T-cell (primary cell): Measurements from ENCODE around the gene NIPAL1. TPM values are rescaled to one million over a fixed set of nuclear protein-coding genes. Genes with fewer than 3 reads are reported as not detected.

Source experiments
- ATAC-seq, 4 experiments: fragments of 200-7000 bp in 3 of 4; fragments of 150-1000 bp in 1 of 4; cut with Tn5 transposase; replicated peaks in 1 of 4; 1 replicate in 3 of 4; 2 replicates in 1 of 4; pipeline ENCODE4 v1.10.0; 2021; ENCODE audit warnings: moderate library complexity in 3 of 4, mild to moderate bottlenecking in 2 of 4, moderate number of reproducible peaks in 1 of 4
- CTCF ChIA-PET, 2 donors: fragments of 300-600 bp; sonication (Branson Sonifier 250); formaldehyde crosslinking; loops; one replicate each; lab custom pipeline; 2022; ENCODE audit warnings: antibody characterized with exemption in 2 of 2; lab: Charles Lee
- POLR2A ChIA-PET, 2 donors: fragments of 300-600 bp; sonication (Branson Sonifier 250); formaldehyde crosslinking; loops; one replicate each; lab custom pipeline; 2022; ENCODE audit warnings: antibody characterized with exemption in 2 of 2; lab: Charles Lee
- DNase-seq, 35 experiments: peaks; one replicate each; pipeline versions ENCODE4 v3.0.0 to v3.0.0-alpha.2; 2013 to 2023
- H3K27ac ChIP-seq: one replicate; pipeline ENCODE4 v1.5.1; 2013; ENCODE audit warnings: low read length
- H3K27me3 ChIP-seq, 2 experiments: replicated peaks in 1 of 2; 1 replicate in 1 of 2; 2 replicates in 1 of 2; pipeline versions ENCODE4 v1.6.1 to v1.7.0; 2013; ENCODE audit warnings: low read length in 1 of 2, mixed read lengths in 1 of 2; ENCODE audit not compliant: control insufficient read depth in 2 of 2, insufficient read depth in 2 of 2; ENCODE audit errors: extremely low read depth in 1 of 2
- H3K36me3 ChIP-seq, 2 donors: 1 replicate in 1 of 2; 2 replicates in 1 of 2; pipeline versions ENCODE4 v1.6.1 to v1.7.0; 2013; ENCODE audit warnings: low read length in 1 of 2; ENCODE audit not compliant: control insufficient read depth in 2 of 2, insufficient read depth in 1 of 2; ENCODE audit errors: extremely low read depth in 1 of 2
- H3K4me1 ChIP-seq, 2 experiments: 1 replicate in 1 of 2; 2 replicates in 1 of 2; pipeline versions ENCODE4 v1.6.1 to v1.7.0; 2013; ENCODE audit warnings: low read length in 2 of 2, mixed read lengths in 1 of 2; ENCODE audit not compliant: insufficient read depth in 2 of 2, control insufficient read depth in 1 of 2; ENCODE audit errors: extremely low read depth in 1 of 2
- H3K4me3 ChIP-seq, 2 donors: 1 replicate in 1 of 2; 2 replicates in 1 of 2; pipeline versions ENCODE4 v1.5.1 to v1.7.0; 2013; ENCODE audit warnings: mild to moderate bottlenecking in 2 of 2, low read length in 1 of 2, moderate library complexity in 1 of 2; ENCODE audit not compliant: control insufficient read depth in 1 of 2; ENCODE audit errors: extremely low read depth in 1 of 2
- H3K9me3 ChIP-seq: 2 replicates; pipeline ENCODE4 v1.7.0; 2013
- H3K27ac Mint-ChIP-seq, 2 donors: one replicate each; pipeline ENCODE4 v1.8.0; 2020 to 2021; ENCODE audit warnings: mild to moderate bottlenecking in 2 of 2, mixed read lengths in 2 of 2
- H3K27me3 Mint-ChIP-seq, 2 donors: one replicate each; pipeline ENCODE4 v1.8.0; 2021 to 2022; ENCODE audit warnings: mixed read lengths in 2 of 2
- H3K36me3 Mint-ChIP-seq: one replicate; pipeline ENCODE4 v1.8.0; 2021; ENCODE audit warnings: mixed read lengths
- H3K4me1 Mint-ChIP-seq, 3 donors: one replicate each; pipeline ENCODE4 v1.8.0; 2020 to 2022; ENCODE audit warnings: mixed read lengths in 3 of 3, mild to moderate bottlenecking in 1 of 3
- H3K4me3 Mint-ChIP-seq, 3 donors: one replicate each; pipeline ENCODE4 v1.8.0; 2020 to 2022; ENCODE audit warnings: mild to moderate bottlenecking in 3 of 3, mixed read lengths in 3 of 3, moderate library complexity in 3 of 3
- H3K9me3 Mint-ChIP-seq, 3 donors: one replicate each; pipeline ENCODE4 v1.8.0; 2020 to 2022; ENCODE audit warnings: mixed read lengths in 3 of 3
- WGBS: methylation state at CpG from one replicate; pipeline ENCODE4 v1.1.5; 2013; ENCODE audit warnings: missing lambda C conversion rate; ENCODE audit not compliant: insufficient coverage; 5-methylcytosine and 5-hydroxymethylcytosine counted together
- total RNA-seq, 35 experiments: library from RNA in 6 of 35; stranded (reverse) in 6 of 35; fragments of 120-200 nt in 1 of 35; gene quantifications; one replicate each; pipeline versions ENCODE4 v1.2.1 to v1.2.4 and lab custom pipeline; 2013 to 2026

Gene NIPAL1
- total RNA-seq (1 to 10 TPM in 2 of 5 donors, under 1 TPM in 3; 0.77 to 2.9 (median 0.80) TPM), total RNA-seq (lab: John Stamatoyannopoulos, UW) (0 to 28.6 (median 0.89) reads per million in 29 experiments)
- 0.90 TPM for total RNA-seq (2013)

DNA sequence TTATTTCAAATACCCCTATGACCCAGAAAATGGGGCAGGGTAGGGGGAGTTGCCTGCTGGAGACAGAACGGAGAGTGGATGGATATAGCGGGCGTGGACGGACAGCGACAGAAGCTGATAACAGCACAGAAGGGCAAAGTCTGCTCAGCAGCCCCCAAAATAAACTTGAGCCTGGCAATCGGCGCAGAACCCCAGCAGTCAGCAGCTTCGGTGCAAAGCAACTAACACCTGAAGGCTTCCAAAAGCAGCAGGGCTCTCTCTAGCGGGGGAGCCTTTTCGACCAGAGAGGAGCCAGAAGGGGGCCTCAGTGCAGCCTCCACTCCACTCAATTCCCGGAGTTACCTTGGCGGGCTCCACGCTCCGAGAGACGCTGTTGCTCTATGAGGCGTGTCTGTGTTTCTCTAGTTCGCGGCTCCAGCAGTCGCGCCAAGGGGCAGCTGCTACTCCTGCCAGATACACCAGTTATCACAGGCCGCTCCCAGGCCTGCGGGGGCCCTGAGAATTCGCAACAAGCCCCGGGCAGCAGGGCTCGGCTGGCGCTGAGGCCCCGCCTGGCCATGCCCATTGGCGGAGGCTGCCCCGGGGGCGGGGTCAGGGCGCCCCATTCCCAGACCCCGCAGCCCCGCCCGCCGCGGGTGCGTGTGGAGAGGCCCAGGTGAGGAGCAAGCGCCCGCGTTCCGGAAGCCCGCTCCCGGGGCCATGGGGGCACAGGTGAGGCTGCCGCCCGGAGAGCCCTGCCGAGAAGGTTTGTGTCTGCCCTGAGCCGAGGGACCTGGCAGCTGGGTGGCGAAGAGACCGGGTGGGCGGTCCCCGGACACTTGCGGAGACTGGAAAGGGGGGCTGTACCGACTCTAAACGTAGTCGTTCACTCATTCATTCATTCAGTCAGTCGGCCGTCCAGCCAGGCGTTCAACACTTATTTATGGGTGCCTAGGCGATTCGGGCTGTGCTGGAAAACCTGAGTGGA lies at the start of gene NIPAL1, which contains the start of gene CNGA1:
NIPAL1 (plus strand) TSS at position 632 of the 967 bp plus-strand sequence; CDS start at position 700, 68 bp downstream.
CNGA1 (minus strand) TSS at position 541 of the 967 bp plus-strand sequence. CDS start 63,992 bp downstream, outside the sequence.
- no peak within 1 kb of the TSS for H3K27ac ChIP-seq

DNA sequence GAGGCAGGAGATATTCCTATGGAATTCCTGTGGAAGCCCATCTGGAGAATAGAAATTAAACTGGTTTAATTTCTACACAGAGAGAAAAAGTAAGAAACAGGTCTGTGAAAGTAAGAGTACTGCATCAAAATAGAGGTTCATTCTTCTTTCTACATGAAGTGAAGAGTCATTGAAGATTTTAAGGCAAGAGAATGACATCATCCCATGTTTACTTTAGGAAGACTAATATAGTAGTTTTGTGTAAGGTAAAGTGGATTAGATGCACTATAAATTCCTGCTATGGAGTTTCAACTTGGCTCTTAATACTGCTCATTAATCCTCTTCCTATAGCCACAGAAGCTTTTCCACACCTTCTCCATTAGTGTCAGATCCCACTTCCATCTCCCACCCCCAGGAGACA lies 47.7 kb upstream of the NIPAL1 start:
- Mint-ChIP-seq H3K27me3 (peaks cover 4 to 7% of the 10 kb centered on the region in 2 donors), H3K27ac (no peak overlapping the region), H3K36me3 (no peaks in the 10 kb centered on the region), H3K4me3 (no peak overlapping the region), H3K4me1 (no peaks in the 10 kb centered on the region), H3K9me3 (no peaks in the 10 kb centered on the region)
- ATAC-seq (no peak), DNase-seq (no peak)
- ChIA-PET CTCF (no interaction called here), POLR2A (no interaction called here)
- H3K36me3 ChIP-seq: no peaks in the 10 kb centered on the region
- peaks cover 0 to 6% of the 10 kb centered on the region in 2 experiments for H3K27me3 ChIP-seq
- no peaks in the 10 kb centered on the region for H3K4me1 ChIP-seq
- no peak overlapping the region for H3K4me3 ChIP-seq
- H3K9me3 ChIP-seq: no peaks in the 10 kb centered on the region
- H3K27ac ChIP-seq: no peak overlapping the region

More for the DNA sequence above, at the start of gene NIPAL1, which contains the start of gene CNGA1:
- DNase-seq: peak; percentile 18 to 75 (median 56)
- Mint-ChIP-seq H3K9me3 (no peaks in the 10 kb centered on the region), H3K4me1 (peaks cover 10 to 15% (median 12%) of the 10 kb centered on the region in 3 donors), H3K36me3 (no peaks in the 10 kb centered on the region), H3K4me3 (peak within 1 kb of the TSS; percentile 83 to 85 (median 83)), H3K27ac (no peak within 1 kb of the TSS), H3K27me3 (peaks cover 0 to 9% of the 10 kb centered on the region in 2 donors)
- Histone ChIP-seq H3K9me3 (no peaks in the 10 kb centered on the region), H3K27me3 (peaks cover 10 to 21% of the 10 kb centered on the region in 2 experiments), H3K4me3 (peak within 1 kb of the TSS; percentile 62 to 74), H3K4me1 (peaks cover 7 to 20% of the 10 kb centered on the region in 2 experiments), H3K36me3 (no peaks in the 10 kb centered on the region)
- CTCF ChIA-PET: no interaction called here
- 4% methylated on average over 52 of the region's 60 CpGs for WGBS
- POLR2A ChIA-PET: no interaction called here
- peak; percentile 93 to 97 (median 96) for ATAC-seq

DNA sequence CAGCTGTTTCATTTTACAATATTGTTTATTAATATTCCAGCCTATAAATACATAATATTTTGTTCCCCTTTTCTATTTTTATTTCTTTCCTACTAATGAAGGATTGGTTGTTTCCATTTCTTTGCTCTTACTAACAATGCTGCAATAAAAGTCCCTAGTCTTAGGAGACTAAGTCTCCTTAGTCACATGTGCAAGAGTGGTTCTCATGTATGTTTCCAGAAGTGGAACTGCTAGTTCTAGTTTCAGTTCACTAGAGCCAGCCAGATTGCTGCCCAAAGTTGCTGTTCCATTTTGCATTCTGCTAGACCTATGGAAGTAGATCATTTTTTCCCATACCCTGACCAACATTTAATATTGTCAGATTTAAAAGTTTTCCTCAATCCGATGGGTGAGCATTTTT lies 44.4 kb upstream of the NIPAL1 start:
- no peak for DNase-seq
- Histone ChIP-seq H3K4me3 (no peak overlapping the region), H3K4me1 (no peaks in the 10 kb centered on the region), H3K36me3 (no peaks in the 10 kb centered on the region), H3K9me3 (no peaks in the 10 kb centered on the region), H3K27me3 (peaks cover 0 to 6% of the 10 kb centered on the region in 2 experiments), H3K27ac (no peak overlapping the region)
- Mint-ChIP-seq H3K4me1 (no peaks in the 10 kb centered on the region), H3K9me3 (no peaks in the 10 kb centered on the region), H3K4me3 (no peak overlapping the region), H3K36me3 (no peaks in the 10 kb centered on the region), H3K27me3 (peaks cover 4 to 7% of the 10 kb centered on the region in 2 donors), H3K27ac (no peak overlapping the region)
- CTCF ChIA-PET: no interaction called here
- ATAC-seq: no peak
- POLR2A ChIA-PET: no interaction called here
- WGBS: no CpG with 5 or more reads among the region's 1 CpG

DNA sequence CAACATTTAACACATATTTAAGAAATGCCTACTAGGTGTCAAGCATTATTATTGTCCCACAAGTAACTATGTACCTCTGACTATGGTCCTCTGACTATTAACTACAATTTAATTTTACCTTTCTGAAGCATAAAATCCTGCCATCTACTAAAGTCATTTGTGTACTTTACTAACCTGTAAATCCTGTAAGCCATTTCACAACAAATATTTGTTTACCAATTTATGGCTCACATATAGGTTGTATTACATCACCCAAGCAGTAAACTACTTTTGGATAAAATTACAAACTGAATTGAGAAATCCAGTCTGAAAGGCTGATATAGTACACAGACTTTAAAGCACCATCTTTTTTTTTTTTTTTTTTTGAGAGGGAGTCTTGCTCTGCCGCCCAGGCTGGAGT lies 43.9 kb upstream of the NIPAL1 start:
- Mint-ChIP-seq H3K4me1 (no peaks in the 10 kb centered on the region), H3K36me3 (no peaks in the 10 kb centered on the region), H3K27me3 (peaks cover 4 to 7% of the 10 kb centered on the region in 2 donors), H3K4me3 (no peak overlapping the region), H3K9me3 (no peaks in the 10 kb centered on the region), H3K27ac (no peak overlapping the region)
- CTCF ChIA-PET: no interaction called here
- Histone ChIP-seq H3K9me3 (no peaks in the 10 kb centered on the region), H3K27ac (no peak overlapping the region), H3K36me3 (no peaks in the 10 kb centered on the region), H3K4me3 (no peak overlapping the region), H3K27me3 (peaks cover 0 to 6% of the 10 kb centered on the region in 2 experiments), H3K4me1 (no peaks in the 10 kb centered on the region)
- no CpG with 5 or more reads among the region's 1 CpG for WGBS
- ATAC-seq (no peak), DNase-seq (no peak)
- POLR2A ChIA-PET: no interaction called here

DNA sequence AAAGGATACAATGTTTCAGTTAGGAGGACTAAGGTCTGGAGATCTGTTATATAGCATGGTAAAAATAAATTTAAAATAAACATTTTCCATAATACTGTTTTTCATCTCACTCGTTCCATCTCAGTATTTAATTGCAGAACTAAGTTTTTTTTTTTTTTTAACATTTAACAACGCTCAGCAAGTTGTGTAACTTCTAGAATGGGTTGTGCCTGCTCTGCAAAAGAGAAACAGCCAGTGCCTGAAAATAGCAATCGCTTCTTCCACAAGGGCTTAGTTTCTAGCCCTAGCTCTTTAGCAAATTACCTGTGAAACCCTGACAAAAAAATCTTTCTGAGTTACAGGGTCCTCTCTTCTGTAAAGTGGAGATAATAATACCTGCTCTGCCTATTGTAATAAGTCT lies 42.0 kb upstream of the NIPAL1 start:
- peaks cover 0 to 4% of the 10 kb centered on the region in 2 donors for H3K27me3 Mint-ChIP-seq
- no peaks in the 10 kb centered on the region for H3K9me3 ChIP-seq
- no peaks in the 10 kb centered on the region for H3K4me1 ChIP-seq
- no peaks in the 10 kb centered on the region for H3K4me1 Mint-ChIP-seq
- no peak overlapping the region for H3K4me3 Mint-ChIP-seq
- WGBS: 100% methylated on average over 1 of the region's 3 CpGs
- H3K36me3 ChIP-seq: no peaks in the 10 kb centered on the region
- POLR2A ChIA-PET: no interaction called here
- H3K36me3 Mint-ChIP-seq: no peaks in the 10 kb centered on the region
- no peak for DNase-seq
- CTCF ChIA-PET: no interaction called here
- no peak overlapping the region for H3K27ac ChIP-seq
- H3K27ac Mint-ChIP-seq: no peak overlapping the region
- peaks cover 0 to 3% of the 10 kb centered on the region in 2 experiments for H3K27me3 ChIP-seq
- H3K9me3 Mint-ChIP-seq: no peaks in the 10 kb centered on the region
- ATAC-seq: no peak
- no peak overlapping the region for H3K4me3 ChIP-seq

DNA sequence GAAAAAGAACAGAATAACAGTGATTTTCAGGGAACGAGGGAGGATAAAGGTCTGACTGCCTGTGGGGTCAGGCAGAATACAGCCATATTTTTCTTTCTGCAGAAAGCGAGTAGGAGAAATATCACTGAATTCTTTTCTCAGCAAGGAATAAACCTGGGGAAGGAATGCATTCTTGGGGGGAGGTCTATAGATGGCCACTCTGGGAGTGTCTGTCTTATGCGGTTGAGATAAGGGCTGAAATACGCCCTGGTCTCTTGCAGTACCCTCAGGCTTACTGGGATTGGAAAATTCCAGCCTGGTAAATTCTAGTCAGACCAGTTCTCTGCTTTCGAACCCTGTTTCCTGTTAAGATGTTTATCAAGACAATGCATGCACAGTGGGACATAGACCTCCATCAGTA lies 26.4 kb upstream of the NIPAL1 start:
- Histone ChIP-seq H3K27me3 (no peaks in the 10 kb centered on the region), H3K27ac (no peak overlapping the region), H3K4me1 (no peaks in the 10 kb centered on the region), H3K36me3 (no peaks in the 10 kb centered on the region), H3K9me3 (no peaks in the 10 kb centered on the region), H3K4me3 (no peak overlapping the region)
- POLR2A ChIA-PET: no interaction called here
- Mint-ChIP-seq H3K9me3 (peaks cover 16 to 21% (median 16%) of the 10 kb centered on the region in 3 donors), H3K4me3 (no peak overlapping the region), H3K27ac (no peak overlapping the region), H3K4me1 (peaks cover 7 to 19% (median 13%) of the 10 kb centered on the region in 3 donors), H3K27me3 (peaks cover 6 to 11% of the 10 kb centered on the region in 2 donors), H3K36me3 (no peaks in the 10 kb centered on the region)
- ATAC-seq: no peak
- CTCF ChIA-PET: no interaction called here
- DNase-seq: no peak
- WGBS: 98% methylated on average over 5 of the region's 5 CpGs
